ENCODE results near the gene APPL2. TPM values are rescaled to one million over a fixed set of nuclear protein-coding genes. Genes with fewer than 3 reads are reported as not detected.

The APPL2 gene
- total and polyA plus RNA-seq, 10 donors: 11.0 to 75.6 (median 45.7) TPM

DNA sequence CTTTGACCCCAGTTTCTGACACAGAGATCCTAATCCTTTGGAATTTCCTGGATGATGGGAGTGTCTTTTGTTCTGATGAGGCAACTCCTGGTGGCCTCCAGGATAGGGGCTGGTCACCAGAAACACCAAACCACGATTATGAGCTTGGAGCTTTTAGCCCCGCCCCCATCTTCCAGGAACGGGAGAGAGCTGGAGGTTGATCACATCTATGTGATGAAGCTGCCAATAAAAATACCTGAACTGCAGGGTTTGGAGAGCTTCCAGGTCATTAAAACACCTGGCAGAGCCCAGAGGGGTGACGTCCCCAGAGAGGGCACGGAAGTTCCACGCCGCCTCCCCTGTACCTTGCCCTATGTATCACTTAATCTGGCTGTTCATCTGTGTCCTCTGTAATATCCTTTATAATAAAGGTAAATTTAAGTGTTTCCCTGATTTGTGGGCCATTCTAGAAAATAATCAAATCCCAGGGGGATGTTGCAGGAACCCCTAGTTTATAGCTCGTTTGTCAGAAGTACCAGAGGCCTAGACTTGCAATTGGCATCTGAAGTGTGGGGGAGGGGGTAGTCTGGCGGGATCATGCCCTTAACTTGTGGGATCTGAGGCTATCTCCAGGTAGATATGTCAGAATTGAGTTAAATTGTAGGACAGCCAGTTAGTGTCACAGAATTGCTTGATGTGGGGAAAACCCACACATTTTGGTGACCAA is 21.2 kb downstream of the APPL2 start:
- DNase-seq: no peak
- no peak for TF ChIP-seq POLR2A (IDR thresholded peaks at IDR 0.05)
- TF ChIP-seq POLR2AphosphoS5 (IDR thresholded peaks at IDR 0.05): no peak
- TF ChIP-seq, protein P1, sequence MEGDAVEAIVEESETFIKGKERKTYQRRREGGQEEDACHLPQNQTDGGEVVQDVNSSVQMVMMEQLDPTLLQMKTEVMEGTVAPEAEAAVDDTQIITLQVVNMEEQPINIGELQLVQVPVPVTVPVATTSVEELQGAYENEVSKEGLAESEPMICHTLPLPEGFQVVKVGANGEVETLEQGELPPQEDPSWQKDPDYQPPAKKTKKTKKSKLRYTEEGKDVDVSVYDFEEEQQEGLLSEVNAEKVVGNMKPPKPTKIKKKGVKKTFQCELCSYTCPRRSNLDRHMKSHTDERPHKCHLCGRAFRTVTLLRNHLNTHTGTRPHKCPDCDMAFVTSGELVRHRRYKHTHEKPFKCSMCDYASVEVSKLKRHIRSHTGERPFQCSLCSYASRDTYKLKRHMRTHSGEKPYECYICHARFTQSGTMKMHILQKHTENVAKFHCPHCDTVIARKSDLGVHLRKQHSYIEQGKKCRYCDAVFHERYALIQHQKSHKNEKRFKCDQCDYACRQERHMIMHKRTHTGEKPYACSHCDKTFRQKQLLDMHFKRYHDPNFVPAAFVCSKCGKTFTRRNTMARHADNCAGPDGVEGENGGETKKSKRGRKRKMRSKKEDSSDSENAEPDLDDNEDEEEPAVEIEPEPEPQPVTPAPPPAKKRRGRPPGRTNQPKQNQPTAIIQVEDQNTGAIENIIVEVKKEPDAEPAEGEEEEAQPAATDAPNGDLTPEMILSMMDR (IDR thresholded peaks at IDR 0.05 in 8 of 11, conservative IDR thresholded peaks at IDR 0.05 in 3 of 11): no peak
- Histone ChIP-seq H3K27me3 (replicated peaks in 1 of 7) (no peaks in the 10 kb centered on the region), H3K9me3 (no peaks in the 10 kb centered on the region), H3K4me3 (no peak overlapping the region), H3K27ac (no peak overlapping the region), H3K36me3 (peaks cover 2 to 98% (median 47%) of the 10 kb centered on the region in 6 donors), H3K4me1 (peaks cover 0 to 18% (median 2%) of the 10 kb centered on the region in 6 donors)
- intact Hi-C loops (cut with DNase I; ENCODE audit: low total_unique reads): no loop called here
- WGBS, 5 donors: 84 to 94% (median 88%) methylated on average over 9 of the region's 9 CpGs

DNA sequence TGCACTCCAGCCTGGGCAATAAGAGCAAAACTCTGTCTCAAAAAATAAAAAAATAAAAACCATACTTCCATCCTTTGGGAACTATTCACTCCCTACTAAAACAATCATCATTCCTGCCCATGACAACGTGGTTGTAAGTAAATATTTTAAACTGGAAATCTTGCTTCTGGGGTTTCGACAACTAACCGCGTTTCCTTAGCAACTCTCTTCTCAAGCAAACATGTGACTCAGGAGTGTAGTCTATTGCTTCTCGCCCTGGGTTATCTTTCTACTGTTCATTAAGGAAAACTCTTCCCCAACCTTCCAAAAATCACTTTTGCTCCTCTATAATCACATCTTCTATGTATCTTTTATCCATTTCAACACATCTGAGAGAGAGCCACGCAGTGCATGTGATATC is 21.8 kb downstream of the APPL2 start:
- 90 to 95% (median 92%) methylated on average over 6 of the region's 6 CpGs for WGBS, 5 donors
- TF ChIP-seq, protein P1 (IDR thresholded peaks at IDR 0.05 in 8 of 11, conservative IDR thresholded peaks at IDR 0.05 in 3 of 11): no peak
- TF ChIP-seq POLR2AphosphoS5 (IDR thresholded peaks at IDR 0.05) (no peak), POLR2A (IDR thresholded peaks at IDR 0.05) (no peak)
- intact Hi-C loops (cut with DNase I; ENCODE audit: low total_unique reads): no loop called here

DNA sequence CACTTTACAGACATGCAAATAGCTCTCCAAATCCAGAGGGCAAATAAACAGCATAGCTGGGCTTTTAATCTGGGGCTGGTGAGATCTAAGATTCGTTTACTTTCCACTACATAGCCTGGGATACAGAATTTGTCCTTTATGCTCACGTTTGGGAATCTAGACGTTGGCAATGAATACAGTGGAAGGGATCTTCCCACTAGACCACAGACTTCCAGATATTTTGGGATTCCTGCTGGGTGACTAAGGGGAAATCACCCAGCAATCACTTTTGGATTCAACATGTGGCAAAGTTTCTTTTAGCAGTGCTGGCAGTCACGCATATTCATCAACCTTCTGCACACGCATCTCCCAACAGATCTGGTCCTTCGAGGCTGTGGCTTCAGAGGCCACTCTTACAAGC is 23.5 kb downstream of the APPL2 start:
- Histone ChIP-seq H3K9me3 (no peaks in the 10 kb centered on the region), H3K27ac (no peak overlapping the region), H3K4me3 (no peak overlapping the region), H3K4me1 (peaks cover 0 to 7% (median 0%) of the 10 kb centered on the region in 6 donors), H3K27me3 (replicated peaks in 1 of 7) (no peaks in the 10 kb centered on the region), H3K36me3 (peaks cover 2 to 98% (median 62%) of the 10 kb centered on the region in 6 donors)
- intact Hi-C loops (cut with DNase I; ENCODE audit: low total_unique reads): no loop called here
- TF ChIP-seq POLR2A (IDR thresholded peaks at IDR 0.05) (no peak), POLR2AphosphoS5 (IDR thresholded peaks at IDR 0.05) (no peak)
- TF ChIP-seq, protein P1 (IDR thresholded peaks at IDR 0.05 in 8 of 11, conservative IDR thresholded peaks at IDR 0.05 in 3 of 11): no peak
- no peak for DNase-seq
- 79 to 94% (median 88%) methylated on average over 6 of the region's 6 CpGs for WGBS, 5 donors

More for the DNA sequence above, 21.8 kb downstream of the APPL2 start:
- peaks cover 2 to 98% (median 50%) of the 10 kb centered on the region in 6 donors for H3K36me3 ChIP-seq
- H3K9me3 ChIP-seq: no peaks in the 10 kb centered on the region
- H3K4me3 ChIP-seq: no peak overlapping the region
- DNase-seq: no peak
- peaks cover 0 to 11% (median 0%) of the 10 kb centered on the region in 6 donors for H3K4me1 ChIP-seq
- H3K27me3 ChIP-seq (replicated peaks in 1 of 7): no peaks in the 10 kb centered on the region
- H3K27ac ChIP-seq: no peak overlapping the region

DNA sequence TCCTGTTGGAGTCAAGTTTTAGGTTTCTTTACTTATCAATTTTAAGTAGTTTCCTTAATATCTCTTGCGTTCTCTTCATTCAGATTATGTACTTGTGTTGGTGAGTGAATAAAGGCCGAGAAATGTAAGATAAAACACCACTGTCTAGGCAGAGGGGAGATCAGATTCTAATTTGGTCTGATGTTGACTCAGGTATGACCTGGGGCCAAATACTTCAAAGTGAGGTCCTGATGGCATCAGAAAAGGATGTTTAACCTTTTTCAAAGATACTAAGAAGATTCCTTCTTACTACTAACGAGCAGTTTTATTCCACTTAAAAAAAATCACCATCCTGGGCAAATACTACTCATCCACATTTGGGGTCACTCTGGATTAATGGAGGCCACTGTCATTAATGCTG is 26.9 kb downstream of the APPL2 start:
- DNase-seq: no peak
- Histone ChIP-seq H3K9me3 (no peaks in the 10 kb centered on the region), H3K27ac (no peak overlapping the region), H3K4me3 (no peak overlapping the region), H3K36me3 (peaks cover 8 to 98% (median 72%) of the 10 kb centered on the region in 6 donors), H3K4me1 (peaks cover 0 to under 1% (median 0%) of the 10 kb centered on the region in 6 donors), H3K27me3 (replicated peaks in 1 of 7) (no peaks in the 10 kb centered on the region)
- WGBS, 5 donors: 93 to 100% (median 95%) methylated on average over 3 of the region's 3 CpGs
- no peak for TF ChIP-seq POLR2AphosphoS5 (IDR thresholded peaks at IDR 0.05)
- intact Hi-C loops (cut with DNase I; ENCODE audit: low total_unique reads): no loop called here

Measured in spleen (tissue), 11 donors.